Keratinocyte (primary cell): ENCODE results near the gene CFAP54.

Experiments
- EZH2 ChIP-seq: IDR thresholded peaks from one replicate; pipeline ENCODE4 v1.6.1; 2012; ENCODE audit warnings: inconsistent platforms, mild to moderate bottlenecking, low read length, moderate library complexity
- TF ChIP-seq, protein P1 (sequence below), 3 experiments: IDR thresholded peaks in 1 of 3; conservative IDR thresholded peaks in 1 of 3; optimal IDR thresholded peaks in 1 of 3; 2 replicates in 2 of 3; 3 replicates in 1 of 3; pipeline versions ENCODE3 to v1.5.1; 2011; ENCODE audit warnings: low read length in 3 of 3, mild to moderate bottlenecking in 3 of 3, moderate library complexity in 2 of 3, control low read depth in 1 of 3, inconsistent platforms in 1 of 3; ENCODE audit not compliant: insufficient read depth in 2 of 3; ENCODE audit errors: extremely low read depth in 1 of 3

DNA sequence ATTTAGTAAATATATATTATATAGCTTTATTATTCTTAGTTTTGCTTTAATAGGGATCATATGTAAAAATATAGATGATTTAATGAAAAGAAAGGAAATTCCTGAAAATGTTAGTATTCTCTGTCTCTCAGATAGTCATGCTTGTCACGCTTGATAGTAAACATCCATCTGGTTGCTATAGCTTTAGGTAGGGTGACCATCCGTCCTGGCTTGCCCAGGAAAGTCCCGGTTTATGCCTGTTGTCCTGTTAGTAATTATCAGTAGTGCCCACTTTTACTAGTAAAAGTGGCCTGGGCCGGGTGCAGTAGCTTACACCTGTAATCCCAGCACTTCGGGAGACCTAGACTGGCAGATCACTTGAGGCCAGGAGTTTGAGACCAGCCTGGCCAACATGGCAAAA is 23.8 kb downstream of the CFAP54 start:
- TF ChIP-seq, protein P1, sequence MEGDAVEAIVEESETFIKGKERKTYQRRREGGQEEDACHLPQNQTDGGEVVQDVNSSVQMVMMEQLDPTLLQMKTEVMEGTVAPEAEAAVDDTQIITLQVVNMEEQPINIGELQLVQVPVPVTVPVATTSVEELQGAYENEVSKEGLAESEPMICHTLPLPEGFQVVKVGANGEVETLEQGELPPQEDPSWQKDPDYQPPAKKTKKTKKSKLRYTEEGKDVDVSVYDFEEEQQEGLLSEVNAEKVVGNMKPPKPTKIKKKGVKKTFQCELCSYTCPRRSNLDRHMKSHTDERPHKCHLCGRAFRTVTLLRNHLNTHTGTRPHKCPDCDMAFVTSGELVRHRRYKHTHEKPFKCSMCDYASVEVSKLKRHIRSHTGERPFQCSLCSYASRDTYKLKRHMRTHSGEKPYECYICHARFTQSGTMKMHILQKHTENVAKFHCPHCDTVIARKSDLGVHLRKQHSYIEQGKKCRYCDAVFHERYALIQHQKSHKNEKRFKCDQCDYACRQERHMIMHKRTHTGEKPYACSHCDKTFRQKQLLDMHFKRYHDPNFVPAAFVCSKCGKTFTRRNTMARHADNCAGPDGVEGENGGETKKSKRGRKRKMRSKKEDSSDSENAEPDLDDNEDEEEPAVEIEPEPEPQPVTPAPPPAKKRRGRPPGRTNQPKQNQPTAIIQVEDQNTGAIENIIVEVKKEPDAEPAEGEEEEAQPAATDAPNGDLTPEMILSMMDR (optimal IDR thresholded peaks at IDR 0.05 in 1 of 3, IDR thresholded peaks at IDR 0.05 in 1 of 3, conservative IDR thresholded peaks at IDR 0.05 in 1 of 3; ENCODE audit: extremely low read depth in 1 of 3, insufficient read depth in 2 of 3, low read length in 3 of 3), result no peak
- TF ChIP-seq EZH2, result no peak
